Muscle layer of colon (tissue), 2 donors: ENCODE data around the gene PIPOX.

Source experiments
- H3K27ac ChIP-seq: one replicate; pipeline ENCODE4 v1.7.0; 2013; ENCODE audit warnings: low read depth, mild to moderate bottlenecking, low read length, moderate library complexity
- H3K27me3 ChIP-seq, 2 donors: one replicate each; pipeline ENCODE4 v1.7.0; 2013; ENCODE audit warnings: low read length in 2 of 2, mild to moderate bottlenecking in 2 of 2; ENCODE audit not compliant: insufficient read depth in 2 of 2, control insufficient read depth in 1 of 2
- H3K36me3 ChIP-seq: one replicate; pipeline ENCODE4 v1.7.0; 2013; ENCODE audit warnings: mild to moderate bottlenecking, low read length; ENCODE audit not compliant: insufficient read depth
- H3K4me1 ChIP-seq: one replicate; pipeline ENCODE4 v1.7.0; 2013; ENCODE audit warnings: mild to moderate bottlenecking, low read length; ENCODE audit not compliant: insufficient read depth
- H3K4me3 ChIP-seq, 2 donors: one replicate each; pipeline ENCODE4 v1.7.0; 2013; ENCODE audit warnings: low read length in 2 of 2, low read depth in 1 of 2, mild to moderate bottlenecking in 1 of 2, moderate library complexity in 1 of 2
- H3K9ac ChIP-seq: one replicate; pipeline ENCODE4 v1.7.0; 2013; ENCODE audit warnings: low read length
- H3K9me3 ChIP-seq: one replicate; pipeline ENCODE4 v1.7.0; 2013; ENCODE audit warnings: mild to moderate bottlenecking, low read length
- donor health status: abdominal sarcoma.
- donor health status: Adenocarcinoma of cecum.

Gene PIPOX, protein sequence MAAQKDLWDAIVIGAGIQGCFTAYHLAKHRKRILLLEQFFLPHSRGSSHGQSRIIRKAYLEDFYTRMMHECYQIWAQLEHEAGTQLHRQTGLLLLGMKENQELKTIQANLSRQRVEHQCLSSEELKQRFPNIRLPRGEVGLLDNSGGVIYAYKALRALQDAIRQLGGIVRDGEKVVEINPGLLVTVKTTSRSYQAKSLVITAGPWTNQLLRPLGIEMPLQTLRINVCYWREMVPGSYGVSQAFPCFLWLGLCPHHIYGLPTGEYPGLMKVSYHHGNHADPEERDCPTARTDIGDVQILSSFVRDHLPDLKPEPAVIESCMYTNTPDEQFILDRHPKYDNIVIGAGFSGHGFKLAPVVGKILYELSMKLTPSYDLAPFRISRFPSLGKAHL

DNA sequence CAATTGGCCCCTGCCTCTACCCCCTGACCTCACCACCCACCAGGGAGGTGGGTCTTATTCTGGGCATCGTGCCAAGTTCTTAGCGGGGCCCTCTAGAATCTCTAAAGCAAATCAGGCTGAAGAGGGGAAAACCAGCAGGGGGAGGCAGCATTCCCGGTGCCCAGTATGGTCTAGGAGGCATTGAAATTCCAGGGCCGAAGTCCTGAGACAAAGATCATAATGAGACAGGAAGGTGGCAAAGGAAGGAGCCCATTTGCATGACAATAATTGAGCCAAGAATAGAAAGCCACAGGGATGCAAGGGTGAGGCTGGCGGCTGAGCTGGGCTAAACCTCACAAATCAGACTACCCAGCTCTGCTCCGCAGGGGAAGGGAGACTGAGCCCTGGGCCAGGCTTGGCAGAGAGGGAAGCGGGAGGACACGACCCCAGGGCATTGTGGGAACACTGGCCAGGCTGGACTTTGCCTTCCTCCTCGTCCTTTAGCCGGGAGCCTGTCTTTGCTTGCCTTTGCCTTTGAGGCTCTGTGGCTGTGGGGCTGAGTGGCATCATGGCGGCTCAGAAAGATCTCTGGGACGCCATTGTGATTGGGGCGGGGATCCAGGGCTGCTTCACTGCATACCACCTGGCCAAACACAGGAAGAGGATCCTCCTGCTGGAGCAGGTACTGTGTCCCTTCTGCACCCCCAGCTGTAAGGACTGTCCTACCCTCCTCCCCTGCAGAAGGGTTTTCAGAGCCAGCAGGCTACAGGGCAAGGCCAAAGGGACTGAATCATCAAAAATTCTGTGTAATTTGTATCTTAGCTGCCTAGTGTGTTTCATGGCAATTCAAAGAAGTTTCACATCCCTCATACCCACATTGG is at the start of gene PIPOX:
Gene PIPOX (plus strand): TSS at position 463 of the 860 bp plus-strand sequence. CDS start 85 bp downstream, at position 548.
- Histone ChIP-seq H3K4me3 (no peak within 1 kb of the TSS), H3K4me1 (no peaks in the 10 kb centered on the region), H3K27me3 (no peaks in the 10 kb centered on the region), H3K36me3 (peaks cover 7% of the 10 kb centered on the region), H3K9ac (no peak within 1 kb of the TSS), H3K9me3 (no peaks in the 10 kb centered on the region), H3K27ac (peak within 1 kb of the TSS; percentile 16)

DNA sequence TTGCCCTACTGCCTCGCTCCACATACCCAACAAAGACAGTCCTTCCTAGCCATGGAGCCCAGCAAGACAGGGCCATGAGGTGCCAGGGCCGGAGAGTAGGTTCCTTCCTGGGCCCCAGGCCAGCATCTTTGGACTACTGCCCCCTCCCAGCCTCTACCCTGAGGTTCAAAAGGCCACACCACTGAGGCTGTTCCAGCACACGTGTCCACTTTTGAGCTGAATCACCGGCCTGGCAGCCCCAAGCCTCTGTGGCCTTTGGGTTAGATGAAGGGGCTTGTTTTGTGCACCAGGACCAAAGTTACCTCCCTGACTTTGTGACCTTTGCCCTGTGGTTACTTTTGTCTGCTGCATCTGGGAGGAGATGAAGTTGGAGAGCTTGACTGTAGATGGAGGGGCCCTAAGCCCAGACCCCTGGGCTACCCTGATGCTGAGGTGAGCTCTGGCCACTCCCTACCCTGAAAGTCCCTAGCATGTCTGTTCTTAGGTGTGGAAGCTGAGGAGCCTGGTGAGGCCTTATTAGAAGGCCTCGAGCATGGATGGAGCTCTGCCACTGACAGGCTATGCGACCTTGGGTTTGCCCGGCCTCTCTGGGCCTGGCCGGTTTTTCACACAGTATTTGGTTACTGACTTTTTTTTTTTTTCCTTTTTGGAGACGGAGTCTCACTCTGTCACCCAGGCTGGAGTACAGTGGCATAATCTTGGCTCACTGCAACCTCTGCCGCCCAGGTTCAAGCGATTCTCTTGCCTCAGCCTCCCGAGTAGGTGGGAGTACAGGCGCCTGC is 49.1 kb upstream of the PIPOX start:
- H3K27ac ChIP-seq = no peak overlapping the region
- H3K4me3 ChIP-seq = no peak overlapping the region
- no peak overlapping the region for H3K9ac ChIP-seq
- no peaks in the 10 kb centered on the region for H3K36me3 ChIP-seq
- no peaks in the 10 kb centered on the region for H3K4me1 ChIP-seq
- no peaks in the 10 kb centered on the region for H3K9me3 ChIP-seq
- H3K27me3 ChIP-seq = no peaks in the 10 kb centered on the region

DNA sequence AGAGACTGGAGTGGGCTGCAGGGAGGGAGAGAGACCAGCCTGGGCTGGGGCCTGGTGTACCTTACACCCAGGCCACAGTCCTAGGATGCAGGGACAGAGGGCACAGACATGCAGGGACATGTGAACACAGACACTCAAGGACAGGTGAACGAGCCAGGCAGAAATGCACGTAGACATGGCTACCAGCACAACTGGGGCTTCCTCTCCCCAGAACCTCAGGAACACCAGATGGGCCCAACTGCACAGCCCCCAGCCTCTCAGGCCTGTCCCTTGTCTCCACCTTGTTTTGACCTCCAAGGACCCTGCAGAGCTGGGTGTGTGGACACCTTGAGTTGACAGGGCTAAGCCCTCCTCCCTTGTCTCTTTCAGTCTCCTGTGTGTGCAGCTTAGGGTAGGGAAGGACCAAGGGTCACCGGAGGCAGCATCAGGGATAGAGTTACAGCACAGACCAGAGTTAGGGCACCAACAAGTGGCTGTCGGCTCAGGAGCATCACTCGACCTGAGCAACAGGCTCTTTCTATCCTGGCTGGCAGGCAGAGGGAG is 46.3 kb upstream of the PIPOX start:
- Histone ChIP-seq H3K27ac (no peak overlapping the region), H3K9ac (no peak overlapping the region), H3K4me1 (no peaks in the 10 kb centered on the region), H3K36me3 (no peaks in the 10 kb centered on the region), H3K4me3 (no peak overlapping the region), H3K27me3 (no peaks in the 10 kb centered on the region), H3K9me3 (no peaks in the 10 kb centered on the region)

DNA sequence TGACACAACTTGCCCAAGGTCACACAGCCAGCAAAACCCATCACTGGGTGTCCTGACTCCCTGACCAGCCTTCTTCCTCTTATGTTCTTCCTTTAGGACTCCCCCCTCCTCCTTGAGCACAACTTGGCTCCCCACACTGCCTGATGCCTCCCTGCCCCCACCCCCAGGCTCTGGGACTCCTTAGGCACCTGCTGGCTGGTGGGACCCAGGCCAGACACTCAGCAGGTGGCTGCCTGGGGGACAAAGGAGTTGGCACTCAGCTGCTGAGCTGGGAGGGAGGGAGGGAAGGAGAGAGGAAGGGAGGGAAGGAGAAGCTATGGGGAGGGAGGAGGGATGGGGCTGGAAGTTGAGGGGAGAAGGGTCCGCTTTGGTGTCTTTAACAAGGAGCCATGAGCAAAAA is 45.1 kb upstream of the PIPOX start:
- Histone ChIP-seq H3K27ac (no peak overlapping the region), H3K4me3 (no peak overlapping the region), H3K36me3 (no peaks in the 10 kb centered on the region), H3K27me3 (peaks cover 0 to 7% of the 10 kb centered on the region in 2 donors), H3K4me1 (no peaks in the 10 kb centered on the region), H3K9ac (no peak overlapping the region), H3K9me3 (no peaks in the 10 kb centered on the region)

DNA sequence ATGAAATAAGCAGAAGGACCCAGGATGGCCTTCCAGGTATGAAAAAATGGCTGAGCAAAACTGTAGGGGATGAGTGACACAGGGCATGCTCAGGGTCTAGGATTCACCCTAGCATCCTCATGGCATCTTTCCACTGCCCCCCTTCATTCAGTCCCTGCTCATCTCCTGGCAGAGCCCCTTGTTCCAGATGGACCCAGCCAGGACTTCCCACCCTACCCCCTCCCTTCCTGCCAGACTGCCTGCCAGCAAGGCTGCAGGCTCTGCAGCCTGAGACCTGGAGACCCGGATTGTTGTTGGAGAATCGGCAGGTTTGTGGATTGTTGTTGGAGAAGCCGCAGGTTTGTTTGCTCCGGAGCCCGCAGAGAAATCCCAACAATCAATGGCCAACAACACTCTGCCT is 43.7 kb upstream of the PIPOX start:
- Histone ChIP-seq H3K9ac (no peak overlapping the region), H3K4me1 (no peaks in the 10 kb centered on the region), H3K9me3 (no peaks in the 10 kb centered on the region), H3K27ac (no peak overlapping the region), H3K36me3 (no peaks in the 10 kb centered on the region), H3K4me3 (no peak overlapping the region), H3K27me3 (peaks cover 6 to 19% of the 10 kb centered on the region in 2 donors)

DNA sequence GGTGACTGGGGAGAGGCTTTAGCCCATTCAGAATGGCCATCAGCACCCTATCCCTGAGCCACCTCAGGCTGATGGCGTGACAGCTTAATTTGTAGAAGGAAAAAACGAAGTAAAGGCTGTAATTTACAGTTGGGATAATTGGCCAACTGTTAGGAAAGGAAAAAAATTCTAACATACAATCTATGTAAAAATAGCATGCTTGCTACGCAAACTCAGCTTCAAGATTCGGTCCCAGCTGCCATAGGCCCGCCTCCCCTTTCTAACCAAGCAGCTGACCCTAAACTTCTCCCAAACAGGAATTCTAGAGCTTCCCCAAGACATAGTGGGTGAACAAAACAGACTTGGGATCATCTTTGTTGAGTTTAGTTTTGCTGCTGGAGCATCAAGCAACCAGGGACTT is 42.0 kb upstream of the PIPOX start:
- Histone ChIP-seq H3K4me1 (no peaks in the 10 kb centered on the region), H3K27ac (no peak overlapping the region), H3K9ac (no peak overlapping the region), H3K4me3 (no peak overlapping the region), H3K9me3 (no peaks in the 10 kb centered on the region), H3K27me3 (peaks cover 14 to 32% of the 10 kb centered on the region in 2 donors), H3K36me3 (no peaks in the 10 kb centered on the region)

DNA sequence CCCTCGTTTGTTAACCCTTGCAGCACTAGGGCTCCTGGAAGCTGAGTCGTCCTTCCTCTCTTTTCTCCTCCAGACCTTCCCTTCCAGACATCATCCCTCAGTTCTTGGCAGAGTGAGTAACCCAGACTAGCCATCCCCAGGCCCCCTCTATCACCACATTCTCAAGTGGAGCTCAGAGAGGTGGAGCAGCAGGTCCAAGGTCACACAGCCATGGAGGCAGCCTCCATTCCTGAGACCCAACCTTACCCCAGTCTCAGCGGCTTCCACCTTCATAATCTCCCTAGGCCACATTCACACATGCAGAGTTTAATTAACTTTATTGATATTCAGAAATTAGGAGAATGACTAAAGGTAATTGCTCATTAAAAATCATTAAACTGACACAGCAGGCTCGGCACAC is 40.1 kb upstream of the PIPOX start:
- Histone ChIP-seq H3K36me3 (no peaks in the 10 kb centered on the region), H3K4me1 (no peaks in the 10 kb centered on the region), H3K9me3 (no peaks in the 10 kb centered on the region), H3K9ac (no peak overlapping the region), H3K4me3 (no peak overlapping the region), H3K27ac (no peak overlapping the region), H3K27me3 (peaks cover 18 to 46% of the 10 kb centered on the region in 2 donors)

DNA sequence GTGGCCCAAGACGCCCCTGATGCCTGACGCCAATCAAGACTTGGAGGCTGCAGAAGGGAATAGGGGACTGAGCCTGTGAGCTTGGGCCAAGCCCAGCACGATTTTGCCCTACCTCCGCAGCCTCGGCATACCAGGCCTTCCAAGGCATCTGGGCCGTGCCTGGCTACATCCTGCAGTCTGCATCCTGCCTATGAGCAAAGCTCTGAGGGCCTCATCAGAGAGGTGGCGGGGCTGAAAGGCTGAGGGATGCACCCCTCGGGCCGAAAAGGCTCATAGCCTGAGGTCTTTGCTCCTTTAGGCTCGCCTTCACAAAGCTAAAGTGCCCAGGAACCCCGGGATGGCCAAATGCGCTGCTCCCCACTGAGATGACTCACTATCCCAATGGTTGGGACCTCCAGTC is 39.7 kb upstream of the PIPOX start:
- Histone ChIP-seq H3K27ac (no peak overlapping the region), H3K4me1 (no peaks in the 10 kb centered on the region), H3K27me3 (peaks cover 18 to 46% of the 10 kb centered on the region in 2 donors), H3K36me3 (no peaks in the 10 kb centered on the region), H3K9ac (no peak overlapping the region), H3K4me3 (no peak overlapping the region), H3K9me3 (no peaks in the 10 kb centered on the region)

DNA sequence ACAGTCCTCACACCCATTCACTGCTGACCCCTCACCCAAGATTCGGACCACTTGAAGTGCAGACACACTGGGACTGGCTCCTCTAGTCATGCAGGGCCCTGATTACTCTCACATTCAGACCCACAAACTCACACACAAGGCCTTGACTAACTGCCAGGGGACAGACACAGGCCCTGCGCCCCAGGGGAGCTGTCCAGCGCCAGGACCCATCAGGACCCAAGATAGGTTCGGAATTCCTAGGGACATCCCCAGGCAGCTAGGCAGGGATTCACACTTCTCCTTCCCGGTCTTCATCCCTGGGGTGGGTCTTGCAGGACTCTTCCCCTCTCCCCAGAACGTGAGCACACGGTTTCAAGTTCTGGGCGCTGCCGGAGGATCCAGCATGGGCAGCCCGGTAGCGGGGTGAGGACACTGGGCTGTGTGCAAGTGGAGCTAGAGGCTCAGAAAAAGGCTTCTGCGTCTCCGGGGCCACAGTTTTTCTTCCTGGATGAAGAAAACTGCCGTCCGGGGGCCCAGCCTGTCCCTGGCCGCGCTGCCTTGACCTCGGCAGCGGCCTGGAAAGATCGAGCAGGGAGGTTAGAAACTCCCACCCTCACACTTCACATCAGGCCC is 38.8 kb upstream of the PIPOX start:
- Histone ChIP-seq H3K4me1 (no peaks in the 10 kb centered on the region), H3K27ac (no peak overlapping the region), H3K4me3 (no peak overlapping the region), H3K9me3 (no peaks in the 10 kb centered on the region), H3K36me3 (no peaks in the 10 kb centered on the region), H3K9ac (no peak overlapping the region), H3K27me3 (peaks cover 18 to 46% of the 10 kb centered on the region in 2 donors)

DNA sequence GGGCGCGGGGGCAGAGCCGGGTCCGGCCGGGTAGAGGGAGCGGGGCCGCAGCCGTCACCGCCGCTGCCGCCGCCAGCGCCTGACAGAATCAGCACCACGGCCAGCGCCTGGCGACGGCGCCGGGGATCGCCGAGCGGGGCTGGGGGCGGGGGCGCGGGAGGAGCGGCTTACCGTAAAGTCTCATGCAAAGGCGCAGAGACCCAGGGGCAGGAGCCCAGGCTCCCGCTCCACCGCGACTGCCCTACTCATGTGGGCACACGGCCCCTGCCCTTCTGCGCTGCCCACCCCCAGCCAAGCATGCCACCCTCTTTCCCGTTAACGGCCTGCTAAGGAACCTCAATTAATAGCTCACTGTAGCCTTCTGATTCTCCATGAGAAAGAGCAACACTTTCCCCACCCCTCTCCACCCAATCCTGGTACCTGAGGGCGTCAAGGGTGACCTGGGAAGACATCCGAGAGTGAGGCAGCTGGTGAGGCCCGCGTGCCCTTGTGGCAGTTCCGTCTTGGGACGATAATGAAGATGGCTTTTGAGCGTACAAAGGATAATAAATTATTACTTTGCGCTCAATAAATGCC is 36.9 kb upstream of the PIPOX start, which contains the start of gene SEZ6:
Gene SEZ6 (minus strand): TSS at position 98 of the 576 bp plus-strand sequence. CDS start 164 bp downstream, outside the sequence.
- H3K27ac ChIP-seq = no peak within 1 kb of the TSS
- H3K9me3 ChIP-seq = no peaks in the 10 kb centered on the region
- H3K4me3 ChIP-seq = no peak within 1 kb of the TSS
- no peak within 1 kb of the TSS for H3K9ac ChIP-seq
- no peaks in the 10 kb centered on the region for H3K36me3 ChIP-seq
- H3K4me1 ChIP-seq = no peaks in the 10 kb centered on the region
- peaks cover 18 to 46% of the 10 kb centered on the region in 2 donors for H3K27me3 ChIP-seq
